Keratinocyte (primary cell): Measurements from ENCODE around the gene ABI3BP. TPM values are rescaled to one million over a fixed set of nuclear protein-coding genes. Genes with fewer than 3 reads are reported as not detected.

Source experiments
- DNase-seq: peaks from one replicate; pipeline ENCODE4 v3.0.0-alpha.2; 2011; ENCODE audit warnings: low read depth, missing footprints, low spot score
- FAIRE-seq: peaks from 2 replicates; lab custom pipeline; 2011; peaks lifted over from hg19 to GRCh38; lab: Jason Lieb, UNC
- H2AFZ ChIP-seq: 2 replicates; pipeline ENCODE4 v1.6.0; 2012; ENCODE audit warnings: low read length, control low read depth, inconsistent platforms; ENCODE audit not compliant: control insufficient read depth
- H3K27ac ChIP-seq: 2 replicates; pipeline ENCODE4 v1.5.1; 2011; ENCODE audit warnings: low read length; ENCODE audit not compliant: control insufficient read depth, insufficient read depth
- H3K27me3 ChIP-seq: 3 replicates; pipeline ENCODE4 v1.6.0; 2011; ENCODE audit warnings: low read length; ENCODE audit not compliant: control insufficient read depth, insufficient read depth; ENCODE audit errors: extremely low read depth
- H3K36me3 ChIP-seq, 2 experiments: 2 replicates in 1 of 2; 3 replicates in 1 of 2; pipeline ENCODE4 v1.5.1; 2011; ENCODE audit warnings: low read length in 2 of 2, mild to moderate bottlenecking in 1 of 2; ENCODE audit not compliant: control insufficient read depth in 2 of 2, insufficient read depth in 2 of 2; ENCODE audit errors: extremely low read depth in 1 of 2
- H3K4me1 ChIP-seq: 3 replicates; pipeline ENCODE4 v1.5.1; 2011; ENCODE audit warnings: low read length; ENCODE audit not compliant: control insufficient read depth, insufficient read depth; ENCODE audit errors: extremely low read depth
- H3K4me2 ChIP-seq: 3 replicates; pipeline ENCODE4 v1.6.0; 2011; ENCODE audit warnings: low read depth, low read length; ENCODE audit not compliant: control insufficient read depth, insufficient read depth; ENCODE audit errors: extremely low read depth
- H3K4me3 ChIP-seq, 3 experiments: fragments of 200-600 bp in 1 of 3; sonication (generic) in 1 of 3; 2 replicates in 2 of 3; 3 replicates in 1 of 3; pipeline ENCODE4 v1.5.1; 2011 to 2016; ENCODE audit warnings: low read length in 3 of 3, mild to moderate bottlenecking in 3 of 3, control low read depth in 2 of 3, inconsistent platforms in 1 of 3, low read depth in 1 of 3, mixed read lengths in 1 of 3, mixed run types in 1 of 3, moderate library complexity in 1 of 3; ENCODE audit not compliant: control insufficient read depth in 2 of 3, insufficient read depth in 2 of 3; ENCODE audit errors: extremely low read depth in 1 of 3
- H3K79me2 ChIP-seq: 2 replicates; pipeline ENCODE4 v1.6.0; 2012; ENCODE audit warnings: low read length; ENCODE audit not compliant: control insufficient read depth, insufficient read depth
- H3K9ac ChIP-seq: 3 replicates; pipeline ENCODE4 v1.6.0; 2011; ENCODE audit warnings: low read length; ENCODE audit not compliant: control insufficient read depth, insufficient read depth; ENCODE audit errors: extremely low read depth
- H3K9me1 ChIP-seq: 3 replicates; pipeline ENCODE4 v1.6.0; 2011; ENCODE audit warnings: low read length; ENCODE audit not compliant: control insufficient read depth, insufficient read depth; ENCODE audit errors: extremely low read depth
- H3K9me3 ChIP-seq: 2 replicates; pipeline ENCODE4 v1.5.1; 2012; ENCODE audit warnings: low read depth, low read length; ENCODE audit not compliant: control insufficient read depth
- H4K20me1 ChIP-seq: 3 replicates; pipeline ENCODE4 v1.6.0; 2011; ENCODE audit warnings: low read length; ENCODE audit not compliant: control insufficient read depth, insufficient read depth; ENCODE audit errors: extremely low read depth
- EZH2 ChIP-seq: IDR thresholded peaks from one replicate; pipeline ENCODE4 v1.6.1; 2012; ENCODE audit warnings: inconsistent platforms, mild to moderate bottlenecking, low read length, moderate library complexity
- dilution Hi-C: fragments of 300-500 bp; cut with MboI; formaldehyde crosslinking; loops from one replicate; pipeline ENCODE4 v1.7.0; 2020; ENCODE audit warnings: low sequenced_read_pairs; ENCODE audit not compliant: extremely low pct_ligation_motif_present
- polyA plus RNA-seq, 5 experiments: library from polyadenylated mRNA; depleted of rRNA in 3 of 5; stranded (reverse) in 3 of 5; stranded (forward) in 1 of 5; unstranded in 1 of 5; fragments of >200 nt; gene quantifications; 1 replicate in 1 of 5; 2 replicates in 3 of 5; 3 replicates in 1 of 5; pipeline versions ENCODE4 v1.2.1 to v1.2.3, GENCODE V29; 2011 to 2012; ENCODE audit warnings: missing spikeins in 2 of 5, low read depth in 1 of 5, low replicate concordance in 1 of 5
- TF ChIP-seq, protein P1 (sequence below), 3 experiments: IDR thresholded peaks in 1 of 3; conservative IDR thresholded peaks in 1 of 3; optimal IDR thresholded peaks in 1 of 3; 2 replicates in 2 of 3; 3 replicates in 1 of 3; pipeline versions ENCODE3 to v1.5.1; 2011; ENCODE audit warnings: low read length in 3 of 3, mild to moderate bottlenecking in 3 of 3, moderate library complexity in 2 of 3, control low read depth in 1 of 3, inconsistent platforms in 1 of 3; ENCODE audit not compliant: insufficient read depth in 2 of 3; ENCODE audit errors: extremely low read depth in 1 of 3

The ABI3BP gene
- polyA plus RNA-seq, 1 donor (not counting 4 experiments of a cell fraction or from before 2014, with no cell fraction given): 0.59 TPM

DNA sequence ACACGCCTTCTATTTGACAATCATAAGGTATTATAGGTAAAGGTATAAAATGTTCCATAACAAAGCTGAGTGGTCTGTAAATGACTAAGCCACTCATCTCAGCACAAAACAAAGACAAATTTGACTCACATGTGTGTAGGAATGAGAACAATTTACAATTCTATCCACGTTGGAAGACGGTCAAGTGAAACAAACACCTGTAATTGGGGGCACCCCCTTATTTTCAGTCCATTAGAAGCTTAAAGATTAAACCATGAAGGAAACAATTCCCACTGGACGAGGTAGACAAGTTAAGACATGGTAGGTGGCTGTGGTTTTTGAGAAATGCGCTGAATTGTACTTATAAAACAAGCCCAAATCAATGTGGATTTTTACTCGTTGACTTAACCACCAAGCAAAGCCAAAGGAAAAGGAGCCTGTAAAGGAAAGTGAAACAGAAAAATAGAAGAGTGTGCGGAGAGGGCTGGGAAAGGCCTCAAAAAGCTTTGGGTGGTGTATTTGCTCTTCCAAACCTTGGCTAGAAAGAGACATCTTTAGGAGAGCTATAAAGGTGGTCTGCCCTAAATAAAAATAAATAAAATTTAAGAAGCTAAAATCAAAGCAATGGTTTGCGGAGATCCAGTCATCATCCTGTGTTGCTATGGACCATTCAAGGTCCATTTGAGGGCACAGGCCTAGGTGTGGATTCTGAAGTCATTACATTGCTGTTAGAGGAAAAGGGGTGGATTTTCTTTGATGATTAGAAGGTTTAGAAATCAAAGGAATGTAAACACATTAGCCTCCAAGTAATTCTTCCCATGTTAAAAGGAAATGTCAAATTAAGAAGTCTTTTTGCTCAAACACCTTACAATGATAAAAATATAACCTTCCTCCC, 148.9 kb downstream of the ABI3BP start:
- peak; percentile 34 for FAIRE-seq
- Histone ChIP-seq H3K4me2 (peak overlapping the region; percentile 45), H3K79me2 (no peaks in the 10 kb centered on the region), H4K20me1 (no peaks in the 10 kb centered on the region), H3K27me3 (no peaks in the 10 kb centered on the region), H2AFZ (peak overlapping the region; percentile 42), H3K27ac (no peak overlapping the region), H3K9me3 (no peaks in the 10 kb centered on the region), H3K36me3 (no peaks in the 10 kb centered on the region), H3K9ac (no peak overlapping the region), H3K4me1 (peaks cover 11% of the 10 kb centered on the region), H3K9me1 (no peaks in the 10 kb centered on the region), H3K4me3 (peak overlapping the region in 2 of 3 experiments; percentile 2 to 26)
- no peak for TF ChIP-seq EZH2
- TF ChIP-seq, protein P1, sequence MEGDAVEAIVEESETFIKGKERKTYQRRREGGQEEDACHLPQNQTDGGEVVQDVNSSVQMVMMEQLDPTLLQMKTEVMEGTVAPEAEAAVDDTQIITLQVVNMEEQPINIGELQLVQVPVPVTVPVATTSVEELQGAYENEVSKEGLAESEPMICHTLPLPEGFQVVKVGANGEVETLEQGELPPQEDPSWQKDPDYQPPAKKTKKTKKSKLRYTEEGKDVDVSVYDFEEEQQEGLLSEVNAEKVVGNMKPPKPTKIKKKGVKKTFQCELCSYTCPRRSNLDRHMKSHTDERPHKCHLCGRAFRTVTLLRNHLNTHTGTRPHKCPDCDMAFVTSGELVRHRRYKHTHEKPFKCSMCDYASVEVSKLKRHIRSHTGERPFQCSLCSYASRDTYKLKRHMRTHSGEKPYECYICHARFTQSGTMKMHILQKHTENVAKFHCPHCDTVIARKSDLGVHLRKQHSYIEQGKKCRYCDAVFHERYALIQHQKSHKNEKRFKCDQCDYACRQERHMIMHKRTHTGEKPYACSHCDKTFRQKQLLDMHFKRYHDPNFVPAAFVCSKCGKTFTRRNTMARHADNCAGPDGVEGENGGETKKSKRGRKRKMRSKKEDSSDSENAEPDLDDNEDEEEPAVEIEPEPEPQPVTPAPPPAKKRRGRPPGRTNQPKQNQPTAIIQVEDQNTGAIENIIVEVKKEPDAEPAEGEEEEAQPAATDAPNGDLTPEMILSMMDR (optimal IDR thresholded peaks at IDR 0.05 in 1 of 3, IDR thresholded peaks at IDR 0.05 in 1 of 3, conservative IDR thresholded peaks at IDR 0.05 in 1 of 3; ENCODE audit: extremely low read depth in 1 of 3, insufficient read depth in 2 of 3, low read length in 3 of 3): no peak
- dilution Hi-C loops: no loop called here
- DNase-seq: peak; percentile 7

DNA sequence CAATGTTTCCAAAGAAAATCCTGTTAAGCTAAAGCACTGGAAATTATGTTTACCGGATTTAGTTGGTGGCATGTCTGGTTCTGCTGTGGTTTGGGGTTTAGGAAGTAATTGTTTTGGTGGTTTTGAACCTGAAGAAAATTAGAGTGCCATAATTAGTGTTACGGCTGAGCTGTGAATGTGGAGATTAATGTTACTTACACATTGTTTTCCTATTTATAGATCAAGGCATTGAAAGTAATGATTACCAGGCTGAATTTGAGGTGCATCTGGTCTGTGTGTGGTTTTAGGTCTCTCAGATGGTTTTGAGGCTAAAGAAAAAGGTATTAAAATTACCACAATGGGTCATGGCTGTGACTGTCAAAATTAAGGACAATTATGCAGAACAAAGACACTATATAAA, 155.1 kb downstream of the ABI3BP start:
- H3K4me3 ChIP-seq: no peak overlapping the region
- DNase-seq (no peak), FAIRE-seq (no peak)
- no peak overlapping the region for H3K9ac ChIP-seq
- H4K20me1 ChIP-seq: no peaks in the 10 kb centered on the region
- no peak overlapping the region for H2AFZ ChIP-seq
- no peaks in the 10 kb centered on the region for H3K27me3 ChIP-seq
- H3K4me1 ChIP-seq: no peaks in the 10 kb centered on the region
- TF ChIP-seq EZH2: no peak
- TF ChIP-seq, protein P1 (optimal IDR thresholded peaks at IDR 0.05 in 1 of 3, IDR thresholded peaks at IDR 0.05 in 1 of 3, conservative IDR thresholded peaks at IDR 0.05 in 1 of 3; ENCODE audit: extremely low read depth in 1 of 3, insufficient read depth in 2 of 3, low read length in 3 of 3): no peak
- H3K9me3 ChIP-seq: no peaks in the 10 kb centered on the region
- no peak overlapping the region for H3K27ac ChIP-seq
- no peaks in the 10 kb centered on the region for H3K9me1 ChIP-seq
- H3K79me2 ChIP-seq: no peaks in the 10 kb centered on the region
- dilution Hi-C loops: no loop called here
- H3K36me3 ChIP-seq: no peaks in the 10 kb centered on the region
- no peak overlapping the region for H3K4me2 ChIP-seq
